ENCODE results near the gene KRTAP4-5.
"Not testable (repeated sequence)": the region's sequence is repeated elsewhere in the genome, so short reads cannot be mapped to it uniquely, and the experiment has no call there.

KRTAP4-5 gene

GRCh38 chr17:41149652-41149985, at the start of gene KRTAP4-5:
Gene KRTAP4-5, minus strand, starts transcription at chr17:41149825. Its CDS starts 58 bp downstream, at chr17:41149767.
- no peak for DNase-seq

- no peak for DNase-seq
These were observed 46.4 kb upstream of the KRTAP4-5 start for GRCh38 chr17:41196068-41196467.

- no peak for DNase-seq
These were observed 40.7 kb upstream of the KRTAP4-5 start for GRCh38 chr17:41190328-41190727.

GRCh38 chr17:41189837-41190318, 40.3 kb upstream of the KRTAP4-5 start, which contains the start of gene KRTAP9-1:
Gene KRTAP9-1, plus strand, starts transcription at chr17:41189887. Its CDS starts 0 bp downstream, at chr17:41189887.
- DNase-seq: not testable (repeated sequence)

- DNase-seq: no peak
These were observed 37.2 kb upstream of the KRTAP4-5 start for GRCh38 chr17:41186872-41187271.

- no peak for DNase-seq
These were observed 35.4 kb upstream of the KRTAP4-5 start for GRCh38 chr17:41185001-41185400.

GRCh38 chr17:41184480-41184961, 34.9 kb upstream of the KRTAP4-5 start, which contains the start of gene KRTAP4-1:
Gene KRTAP4-1, minus strand, starts transcription at chr17:41184911. Its CDS starts 57 bp downstream, at chr17:41184854.
- no peak for DNase-seq

GRCh38 chr17:41178843-41179616, 29.4 kb upstream of the KRTAP4-5 start:
- no peak for DNase-seq

- DNase-seq: no peak
These were observed 28.7 kb upstream of the KRTAP4-5 start for GRCh38 chr17:41178341-41178740.

- no peak for DNase-seq
These were observed 28.2 kb upstream of the KRTAP4-5 start, which contains the start of gene KRTAP4-2 for GRCh38 chr17:41177727-41178271. Gene KRTAP4-2, minus strand, starts transcription at chr17:41178221. Its CDS starts 57 bp downstream, at chr17:41178164.

GRCh38 chr17:41176744-41177387, 27.2 kb upstream of the KRTAP4-5 start:
- no peak for DNase-seq

- DNase-seq: no peak
These were observed 22.3 kb upstream of the KRTAP4-5 start for GRCh38 chr17:41171886-41172285.

GRCh38 chr17:41168121-41168520, 18.5 kb upstream of the KRTAP4-5 start, which contains the start of gene KRTAP4-3:
Gene KRTAP4-3, minus strand, starts transcription at chr17:41168221. Its CDS starts 49 bp downstream, at chr17:41168172.
- DNase-seq: no peak

- no peak for DNase-seq
These were observed 17.9 kb upstream of the KRTAP4-5 start for GRCh38 chr17:41167561-41167960.

- no peak for DNase-seq
These were observed 14.2 kb upstream of the KRTAP4-5 start for GRCh38 chr17:41163828-41164227.

GRCh38 chr17:41160648-41161047, 11.0 kb upstream of the KRTAP4-5 start, which contains the start of gene KRTAP4-4:
Gene KRTAP4-4, minus strand, starts transcription at chr17:41160748. Its CDS starts 57 bp downstream, at chr17:41160691.
- no peak for DNase-seq

- not testable (repeated sequence) for DNase-seq
These were observed 10.6 kb upstream of the KRTAP4-5 start for GRCh38 chr17:41160190-41160589.

- DNase-seq: no peak
These were observed 4.2 kb upstream of the KRTAP4-5 start for GRCh38 chr17:41153856-41154255.

GRCh38 chr17:41151525-41151924, 1.9 kb upstream of the KRTAP4-5 start:
- DNase-seq: no peak

GRCh38 chr17:41150026-41150425, 401 bp upstream of the KRTAP4-5 start:
- no peak for DNase-seq

- DNase-seq: not testable (repeated sequence)
These were observed 514 bp downstream of the KRTAP4-5 start for GRCh38 chr17:41148971-41149651.

GRCh38 chr17:41147531-41148204, 2.0 kb downstream of the KRTAP4-5 start:
- no peak for DNase-seq

All from GDM1 (cell line).